PC-9 (cell line): Measurements from ENCODE around the gene AUTS2. TPM values are rescaled to one million over a fixed set of nuclear protein-coding genes. Genes with fewer than 3 reads are reported as not detected.

Experiments used
- BruUV-seq: library from RNA; stranded (reverse); fragments of 400-500 nt; replicated peaks from 2 replicates; lab custom pipeline; 2021; lab: Mats Ljungman, UMichigan
- CTCF ChIA-PET: fragments of 300-600 bp; sonication (Branson Sonifier 250); formaldehyde crosslinking; loops from one replicate; lab custom pipeline; 2022; ENCODE audit warnings: antibody characterized with exemption; lab: Charles Lee
- POLR2A ChIA-PET: fragments of 300-600 bp; sonication (Branson Sonifier 250); formaldehyde crosslinking; loops from one replicate; lab custom pipeline; 2022; ENCODE audit warnings: antibody characterized with exemption; ENCODE audit not compliant: unreplicated experiment; lab: Charles Lee
- DNase-seq, 2 experiments: peaks; one replicate each; pipeline versions ENCODE4 v3.0.0 to v3.0.0-alpha.2; 2015 to 2022; ENCODE audit warnings: mixed read lengths in 1 of 2
- H2AFZ ChIP-seq: fragments of 200-600 bp; sonication (generic); 2 replicates; pipeline ENCODE4 v1.8.1; 2017; ENCODE audit warnings: antibody characterized with exemption
- H3F3A ChIP-seq: fragments of 200-600 bp; sonication (generic); 2 replicates; pipeline ENCODE4 v1.8.1; 2017; ENCODE audit warnings: antibody characterized with exemption, mild to moderate bottlenecking, low read depth; ENCODE audit not compliant: insufficient read depth
- H3K27ac ChIP-seq: fragments of 200-600 bp; sonication (generic); 2 replicates; pipeline ENCODE4 v1.6.1; 2016; ENCODE audit warnings: mixed run types
- H3K27me3 ChIP-seq: fragments of 200-600 bp; sonication (generic); 2 replicates; pipeline ENCODE4 v1.6.1; 2016; ENCODE audit warnings: low read depth, mixed run types; ENCODE audit not compliant: insufficient read depth
- H3K36me3 ChIP-seq: fragments of 200-600 bp; sonication (generic); 2 replicates; pipeline ENCODE4 v1.6.1; 2016; ENCODE audit warnings: low read depth, mixed run types
- H3K4me1 ChIP-seq: fragments of 200-600 bp; sonication (generic); replicated peaks from 2 replicates; pipeline ENCODE4 v1.6.1; 2016; ENCODE audit warnings: mixed run types; ENCODE audit not compliant: insufficient read depth
- H3K4me2 ChIP-seq: fragments of 200-600 bp; sonication (generic); 2 replicates; pipeline ENCODE4 v1.6.1; 2017; ENCODE audit warnings: mixed run types
- H3K4me3 ChIP-seq: fragments of 200-600 bp; sonication (generic); 2 replicates; pipeline ENCODE4 v1.6.1; 2016; ENCODE audit warnings: mixed run types
- H3K79me2 ChIP-seq: fragments of 200-600 bp; sonication (generic); 2 replicates; pipeline ENCODE4 v1.6.1; 2017; ENCODE audit warnings: low read depth, mixed run types
- H3K9me2 ChIP-seq: fragments of 200-600 bp; sonication (generic); 2 replicates; pipeline ENCODE4 v1.8.1; 2017; ENCODE audit warnings: mild to moderate bottlenecking; ENCODE audit not compliant: insufficient read depth
- H3K9me3 ChIP-seq: fragments of 200-600 bp; sonication (generic); 2 replicates; pipeline ENCODE4 v1.8.1; 2016; ENCODE audit warnings: low read depth; ENCODE audit not compliant: insufficient read depth
- H4K20me1 ChIP-seq: fragments of 200-600 bp; sonication (generic); 2 replicates; pipeline ENCODE4 v1.8.1; 2017; ENCODE audit not compliant: insufficient read depth
- CTCF ChIP-seq: fragments of 200-600 bp; sonication (generic); conservative IDR thresholded peaks from 2 replicates; pipeline ENCODE4 v1.6.1; 2017; ENCODE audit warnings: mixed run types, antibody characterized with exemption, mild to moderate bottlenecking, moderate library complexity
- EZH2 ChIP-seq: fragments of 200-600 bp; sonication (generic); IDR thresholded peaks from 2 replicates; pipeline ENCODE4 v1.8.0; 2017; ENCODE audit warnings: antibody characterized with exemption, low read depth
- intact Hi-C: fragments of 100-400 bp; cut with micrococcal nuclease; formaldehyde crosslinking; loops from one replicate; pipeline ENCODE4 v1.10.0; 2022; ENCODE audit not compliant: unreplicated experiment
- total RNA-seq: library from RNA; stranded (reverse); gene quantifications from 2 replicates; pipeline ENCODE4 v1.2.3, GENCODE V29; 2021

AUTS2 gene
- total RNA-seq, 1 experiment from 2014 or later = not detected

- POLR2A ChIA-PET = no interaction called here
- H3K36me3 ChIP-seq = no peaks in the 10 kb centered on the region
- no peaks in the 10 kb centered on the region for H3F3A ChIP-seq
- no peak overlapping the region for H2AFZ ChIP-seq
- H3K27me3 ChIP-seq = no peaks in the 10 kb centered on the region
- intact Hi-C loops = no loop called here
- CTCF ChIA-PET = no interaction called here
- no peaks in the 10 kb centered on the region for H3K9me3 ChIP-seq
- no peaks in the 10 kb centered on the region for H3K79me2 ChIP-seq
- no peak overlapping the region for H3K4me2 ChIP-seq
- no peaks in the 10 kb centered on the region for H3K9me2 ChIP-seq
- H3K4me3 ChIP-seq = no peak overlapping the region
- H3K27ac ChIP-seq = no peak overlapping the region
- DNase-seq = no peak
- H4K20me1 ChIP-seq = no peaks in the 10 kb centered on the region
- no peaks in the 10 kb centered on the region for H3K4me1 ChIP-seq
- no TSS peak for BruUV-seq
- TF ChIP-seq CTCF (no peak), EZH2 (no peak)
These were observed 235.7 kb downstream of the AUTS2 start for GRCh38 chr7:69833964-69834363.

GRCh38 chr7:69836702-69837101, 238.4 kb downstream of the AUTS2 start:
- Histone ChIP-seq H3K4me2 (no peak overlapping the region), H3K9me3 (no peaks in the 10 kb centered on the region), H3K27ac (no peak overlapping the region), H3K79me2 (no peaks in the 10 kb centered on the region), H4K20me1 (no peaks in the 10 kb centered on the region), H3K9me2 (no peaks in the 10 kb centered on the region), H3K27me3 (no peaks in the 10 kb centered on the region), H3F3A (no peaks in the 10 kb centered on the region), H3K36me3 (no peaks in the 10 kb centered on the region), H2AFZ (no peak overlapping the region), H3K4me1 (no peaks in the 10 kb centered on the region), H3K4me3 (no peak overlapping the region)
- CTCF ChIA-PET = no interaction called here
- intact Hi-C loops = no loop called here
- no peak for DNase-seq
- TF ChIP-seq CTCF (no peak), EZH2 (no peak)
- POLR2A ChIA-PET = no interaction called here
- BruUV-seq = no TSS peak

GRCh38 chr7:69837387-69838068, 239.3 kb downstream of the AUTS2 start:
- Histone ChIP-seq H3K4me3 (no peak overlapping the region), H3K4me2 (no peak overlapping the region), H3K27ac (no peak overlapping the region), H2AFZ (no peak overlapping the region), H3K9me2 (no peaks in the 10 kb centered on the region), H3K4me1 (no peaks in the 10 kb centered on the region), H3K9me3 (no peaks in the 10 kb centered on the region), H4K20me1 (no peaks in the 10 kb centered on the region), H3F3A (no peaks in the 10 kb centered on the region), H3K36me3 (no peaks in the 10 kb centered on the region), H3K79me2 (no peaks in the 10 kb centered on the region), H3K27me3 (no peaks in the 10 kb centered on the region)
- ChIA-PET CTCF (no interaction called here), POLR2A (no interaction called here)
- intact Hi-C loops = no loop called here
- DNase-seq = no peak
- no TSS peak for BruUV-seq
- TF ChIP-seq EZH2 (no peak), CTCF (no peak)
